WTC11 (cell line): ENCODE results near the gene ASTN2. TPM values are rescaled to one million over a fixed set of nuclear protein-coding genes. Genes with fewer than 3 reads are reported as not detected.

Source experiments
- ATAC-seq: fragments of 200-7000 bp; cut with Tn5 transposase; 2 replicates; pipeline ENCODE4 v1.10.0; 2021; ENCODE audit warnings: mild to moderate bottlenecking, moderate library complexity
- CTCF ChIA-PET: fragments of 300-600 bp; sonication (Branson Sonifier 250); formaldehyde crosslinking; loops from one replicate; lab custom pipeline; 2021; ENCODE audit warnings: antibody characterized with exemption; lab: Charles Lee
- POLR2A ChIA-PET: fragments of 350-600 bp; sonication (Branson Sonifier 250); formaldehyde crosslinking; loops from one replicate; lab custom pipeline; 2021; ENCODE audit warnings: antibody characterized with exemption; lab: Charles Lee
- DNase-seq: peaks from one replicate; pipeline ENCODE4 v3.0.0; 2021; ENCODE audit warnings: low spot score
- H3K27ac Mint-ChIP-seq: 2 replicates; pipeline ENCODE4 v1.8.0; 2021; ENCODE audit warnings: mixed read lengths
- H3K27me3 Mint-ChIP-seq: 2 replicates; pipeline ENCODE4 v1.8.0; 2021; ENCODE audit warnings: low read depth, mild to moderate bottlenecking, moderate library complexity, mixed read lengths
- H3K36me3 Mint-ChIP-seq: 2 replicates; pipeline ENCODE4 v1.8.0; 2021; ENCODE audit warnings: mixed read lengths
- H3K4me1 Mint-ChIP-seq: 2 replicates; pipeline ENCODE4 v1.8.0; 2022; ENCODE audit warnings: mixed read lengths
- H3K4me3 Mint-ChIP-seq: 2 replicates; pipeline ENCODE4 v1.8.0; 2021; ENCODE audit warnings: mild to moderate bottlenecking, moderate library complexity, mixed read lengths
- H3K9me3 Mint-ChIP-seq: 2 replicates; pipeline ENCODE4 v1.8.0; 2021; ENCODE audit warnings: mixed read lengths
- ATF6 ChIP-seq: sonication (generic); formaldehyde crosslinking; IDR thresholded peaks from 2 replicates; pipeline ENCODE4 v1.8.1; 2023; ENCODE audit warnings: mild to moderate bottlenecking, missing genetic modification reagents
- CBFB ChIP-seq: sonication (generic); formaldehyde crosslinking; IDR thresholded peaks from 2 replicates; pipeline ENCODE4 v1.8.1; 2022; ENCODE audit warnings: mild to moderate bottlenecking, low read depth, missing genetic modification reagents
- ELF4 ChIP-seq: sonication (generic); formaldehyde crosslinking; IDR thresholded peaks from 2 replicates; pipeline ENCODE4 v1.8.1; 2022; ENCODE audit warnings: low read depth, mild to moderate bottlenecking, moderate library complexity, missing genetic modification reagents
- ESRRA ChIP-seq: sonication (generic); formaldehyde crosslinking; IDR thresholded peaks from 2 replicates; pipeline ENCODE4 v1.8.1; 2022; ENCODE audit warnings: mild to moderate bottlenecking, missing genetic modification reagents, borderline replicate concordance
- GTF2I ChIP-seq: fragments of 250-450 bp; sonication (Bioruptor Pico); conservative IDR thresholded peaks from 2 replicates; pipeline ENCODE4 v1.4.0; 2021; ENCODE audit warnings: mild to moderate bottlenecking
- HMGXB4 ChIP-seq: sonication (generic); formaldehyde crosslinking; IDR thresholded peaks from 2 replicates; pipeline ENCODE4 v1.8.1; 2023; ENCODE audit warnings: mild to moderate bottlenecking, moderate library complexity, missing genetic modification reagents
- MXD4 ChIP-seq: fragments of 250-450 bp; sonication (Bioruptor Pico); IDR thresholded peaks from 2 replicates; pipeline ENCODE4 v1.8.0; 2021; ENCODE audit warnings: mild to moderate bottlenecking, moderate library complexity, borderline replicate concordance
- MYBL2 ChIP-seq: sonication (generic); formaldehyde crosslinking; IDR thresholded peaks from 2 replicates; pipeline ENCODE4 v1.8.1; 2023; ENCODE audit warnings: mild to moderate bottlenecking, moderate library complexity, missing genetic modification reagents
- NFYB ChIP-seq: sonication (generic); formaldehyde crosslinking; conservative IDR thresholded peaks from 2 replicates; pipeline ENCODE4 v1.8.0; 2022; ENCODE audit warnings: low read depth, missing genetic modification reagents
- NR1H2 ChIP-seq: sonication (generic); formaldehyde crosslinking; IDR thresholded peaks from 2 replicates; pipeline ENCODE4 v1.9.0; 2021; ENCODE audit warnings: mild to moderate bottlenecking, moderate library complexity, missing genetic modification reagents
- NR2C2 ChIP-seq: sonication (generic); formaldehyde crosslinking; IDR thresholded peaks from 2 replicates; pipeline ENCODE4 v1.8.0; 2022; ENCODE audit warnings: mild to moderate bottlenecking, missing genetic modification reagents
- PREB ChIP-seq: sonication (generic); formaldehyde crosslinking; IDR thresholded peaks from 2 replicates; pipeline ENCODE4 v1.8.1; 2022; ENCODE audit warnings: mild to moderate bottlenecking, missing genetic modification reagents, moderate library complexity, borderline replicate concordance
- RELA ChIP-seq: sonication (generic); formaldehyde crosslinking; IDR thresholded peaks from 2 replicates; pipeline ENCODE4 v1.8.1; 2022; ENCODE audit warnings: missing genetic modification reagents, mild to moderate bottlenecking, borderline replicate concordance
- ZBTB21 ChIP-seq: sonication (generic); formaldehyde crosslinking; IDR thresholded peaks from 2 replicates; pipeline ENCODE4 v1.8.1; 2023; ENCODE audit warnings: mild to moderate bottlenecking, missing genetic modification reagents, borderline replicate concordance
- ZNF232 ChIP-seq: sonication (generic); formaldehyde crosslinking; IDR thresholded peaks from 2 replicates; pipeline ENCODE4 v1.8.0; 2022; ENCODE audit warnings: mild to moderate bottlenecking, missing genetic modification reagents
- ZNF263 ChIP-seq: sonication (generic); formaldehyde crosslinking; IDR thresholded peaks from 2 replicates; pipeline ENCODE4 v1.8.1; 2022; ENCODE audit warnings: low read depth, mild to moderate bottlenecking, moderate library complexity, missing genetic modification reagents
- ZNF416 ChIP-seq: fragments of 250-450 bp; sonication (Bioruptor Pico); IDR thresholded peaks from 2 replicates; pipeline ENCODE4 v1.9.0; 2021; ENCODE audit warnings: mild to moderate bottlenecking, inconsistent platforms
- ZNF671 ChIP-seq: fragments of 250-450 bp; sonication (Bioruptor Pico); IDR thresholded peaks from 2 replicates; pipeline ENCODE4 v1.8.0; 2021; ENCODE audit warnings: mild to moderate bottlenecking
- total RNA-seq: library from RNA; stranded (reverse); gene quantifications from 3 replicates; pipeline ENCODE4 v1.2.3, GENCODE V29; 2021
- TF ChIP-seq, protein P1 (sequence below): fragments of 250-450 bp; sonication (Bioruptor Pico); IDR thresholded peaks from 2 replicates; pipeline ENCODE4 v2.1.2; 2022; ENCODE audit warnings: mild to moderate bottlenecking, moderate library complexity
- TF ChIP-seq, protein P2 (sequence below): sonication (generic); formaldehyde crosslinking; IDR thresholded peaks from 2 replicates; pipeline ENCODE4 v1.8.1; 2023; ENCODE audit warnings: mild to moderate bottlenecking, missing genetic modification reagents, moderate library complexity
- TF ChIP-seq, protein P3 (sequence below): fragments of 250-450 bp; sonication (Bioruptor Pico); IDR thresholded peaks from 2 replicates; pipeline ENCODE4 v1.9.0; 2021; ENCODE audit warnings: mild to moderate bottlenecking, borderline replicate concordance
- TF ChIP-seq, protein P4 (sequence below): sonication (generic); formaldehyde crosslinking; IDR thresholded peaks from 2 replicates; pipeline ENCODE4 v1.8.1; 2022; ENCODE audit warnings: low read depth, mild to moderate bottlenecking, moderate library complexity, missing genetic modification reagents, borderline replicate concordance

Gene ASTN2
- total RNA-seq, 1 experiment from 2014 or later, result 16.2 TPM

- no peak for ATAC-seq
- no peak overlapping the region for H3K27ac Mint-ChIP-seq
Observed at GRCh38 chr9:117156144-117156688, 258.6 kb downstream of the ASTN2 start.

DNA sequence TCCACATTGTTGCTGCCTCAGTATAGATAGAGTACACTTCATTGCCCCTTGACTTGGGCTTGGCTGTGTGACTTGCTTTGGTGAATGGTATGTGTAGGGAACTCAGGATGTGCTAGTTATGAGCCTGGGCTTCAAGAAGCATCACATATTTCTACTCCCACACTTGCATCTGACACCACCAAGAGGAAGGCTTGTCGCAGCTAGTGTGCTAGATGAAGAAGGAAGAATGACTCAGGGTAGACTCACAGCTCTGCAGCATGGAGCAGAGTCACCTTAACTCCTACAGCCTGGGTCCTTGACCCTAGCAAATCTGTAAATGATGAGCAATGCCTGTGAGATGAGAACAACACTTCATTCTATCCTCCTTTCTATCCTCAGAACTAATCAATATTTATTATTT, 261.8 kb downstream of the ASTN2 start:
- Mint-ChIP-seq H3K4me3 (no peak overlapping the region), H3K4me1 (no peaks in the 10 kb centered on the region), H3K27ac (no peak overlapping the region), H3K9me3 (no peaks in the 10 kb centered on the region), H3K36me3 (no peaks in the 10 kb centered on the region), H3K27me3 (no peaks in the 10 kb centered on the region)
- CTCF ChIA-PET, result interaction anchor here (0.7 kb wide), 1 partner anchor 403 kb away, joined by 3 read pairs; no protein-coding TSS in a partner anchor
- no peak for ATAC-seq
- POLR2A ChIA-PET, result no interaction called here
- TF ChIP-seq HMGXB4 (CRISPR knock-in tag) (no peak), NFYB (CRISPR knock-in tag) (no peak), MYBL2 (CRISPR knock-in tag) (no peak), GTF2I (CRISPR knock-in tag) (no peak), CBFB (no peak), NR2C2 (CRISPR knock-in tag) (no peak), PREB (CRISPR knock-in tag) (no peak), ESRRA (no peak)
- TF ChIP-seq, protein P1, sequence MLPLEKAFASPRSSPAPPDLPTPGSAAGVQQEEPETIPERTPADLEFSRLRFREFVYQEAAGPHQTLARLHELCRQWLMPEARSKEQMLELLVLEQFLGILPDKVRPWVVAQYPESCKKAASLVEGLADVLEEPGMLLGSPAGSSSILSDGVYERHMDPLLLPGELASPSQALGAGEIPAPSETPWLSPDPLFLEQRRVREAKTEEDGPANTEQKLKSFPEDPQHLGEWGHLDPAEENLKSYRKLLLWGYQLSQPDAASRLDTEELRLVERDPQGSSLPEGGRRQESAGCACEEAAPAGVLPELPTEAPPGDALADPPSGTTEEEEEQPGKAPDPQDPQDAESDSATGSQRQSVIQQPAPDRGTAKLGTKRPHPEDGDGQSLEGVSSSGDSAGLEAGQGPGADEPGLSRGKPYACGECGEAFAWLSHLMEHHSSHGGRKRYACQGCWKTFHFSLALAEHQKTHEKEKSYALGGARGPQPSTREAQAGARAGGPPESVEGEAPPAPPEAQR (CRISPR knock-in tag), result no peak
- TF ChIP-seq, protein P2, sequence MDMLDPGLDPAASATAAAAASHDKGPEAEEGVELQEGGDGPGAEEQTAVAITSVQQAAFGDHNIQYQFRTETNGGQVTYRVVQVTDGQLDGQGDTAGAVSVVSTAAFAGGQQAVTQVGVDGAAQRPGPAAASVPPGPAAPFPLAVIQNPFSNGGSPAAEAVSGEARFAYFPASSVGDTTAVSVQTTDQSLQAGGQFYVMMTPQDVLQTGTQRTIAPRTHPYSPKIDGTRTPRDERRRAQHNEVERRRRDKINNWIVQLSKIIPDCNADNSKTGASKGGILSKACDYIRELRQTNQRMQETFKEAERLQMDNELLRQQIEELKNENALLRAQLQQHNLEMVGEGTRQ, result no peak
- no peak for DNase-seq

More at GRCh38 chr9:117156144-117156688, 258.6 kb downstream of the ASTN2 start:
- ChIA-PET CTCF (no interaction called here), POLR2A (no interaction called here)
- TF ChIP-seq ZNF416 (CRISPR knock-in tag) (no peak), RELA (CRISPR knock-in tag) (no peak), ZNF263 (CRISPR knock-in tag) (no peak), ZNF232 (CRISPR knock-in tag) (no peak), ELF4 (no peak), MXD4 (CRISPR knock-in tag) (no peak), NR1H2 (CRISPR knock-in tag) (no peak), GTF2I (CRISPR knock-in tag) (no peak), ZBTB21 (CRISPR knock-in tag) (no peak), ATF6 (CRISPR knock-in tag) (no peak), ZNF671 (CRISPR knock-in tag) (no peak)
- TF ChIP-seq, protein P3, sequence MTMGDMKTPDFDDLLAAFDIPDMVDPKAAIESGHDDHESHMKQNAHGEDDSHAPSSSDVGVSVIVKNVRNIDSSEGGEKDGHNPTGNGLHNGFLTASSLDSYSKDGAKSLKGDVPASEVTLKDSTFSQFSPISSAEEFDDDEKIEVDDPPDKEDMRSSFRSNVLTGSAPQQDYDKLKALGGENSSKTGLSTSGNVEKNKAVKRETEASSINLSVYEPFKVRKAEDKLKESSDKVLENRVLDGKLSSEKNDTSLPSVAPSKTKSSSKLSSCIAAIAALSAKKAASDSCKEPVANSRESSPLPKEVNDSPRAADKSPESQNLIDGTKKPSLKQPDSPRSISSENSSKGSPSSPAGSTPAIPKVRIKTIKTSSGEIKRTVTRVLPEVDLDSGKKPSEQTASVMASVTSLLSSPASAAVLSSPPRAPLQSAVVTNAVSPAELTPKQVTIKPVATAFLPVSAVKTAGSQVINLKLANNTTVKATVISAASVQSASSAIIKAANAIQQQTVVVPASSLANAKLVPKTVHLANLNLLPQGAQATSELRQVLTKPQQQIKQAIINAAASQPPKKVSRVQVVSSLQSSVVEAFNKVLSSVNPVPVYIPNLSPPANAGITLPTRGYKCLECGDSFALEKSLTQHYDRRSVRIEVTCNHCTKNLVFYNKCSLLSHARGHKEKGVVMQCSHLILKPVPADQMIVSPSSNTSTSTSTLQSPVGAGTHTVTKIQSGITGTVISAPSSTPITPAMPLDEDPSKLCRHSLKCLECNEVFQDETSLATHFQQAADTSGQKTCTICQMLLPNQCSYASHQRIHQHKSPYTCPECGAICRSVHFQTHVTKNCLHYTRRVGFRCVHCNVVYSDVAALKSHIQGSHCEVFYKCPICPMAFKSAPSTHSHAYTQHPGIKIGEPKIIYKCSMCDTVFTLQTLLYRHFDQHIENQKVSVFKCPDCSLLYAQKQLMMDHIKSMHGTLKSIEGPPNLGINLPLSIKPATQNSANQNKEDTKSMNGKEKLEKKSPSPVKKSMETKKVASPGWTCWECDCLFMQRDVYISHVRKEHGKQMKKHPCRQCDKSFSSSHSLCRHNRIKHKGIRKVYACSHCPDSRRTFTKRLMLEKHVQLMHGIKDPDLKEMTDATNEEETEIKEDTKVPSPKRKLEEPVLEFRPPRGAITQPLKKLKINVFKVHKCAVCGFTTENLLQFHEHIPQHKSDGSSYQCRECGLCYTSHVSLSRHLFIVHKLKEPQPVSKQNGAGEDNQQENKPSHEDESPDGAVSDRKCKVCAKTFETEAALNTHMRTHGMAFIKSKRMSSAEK (CRISPR knock-in tag), result no peak
- TF ChIP-seq, protein P4, sequence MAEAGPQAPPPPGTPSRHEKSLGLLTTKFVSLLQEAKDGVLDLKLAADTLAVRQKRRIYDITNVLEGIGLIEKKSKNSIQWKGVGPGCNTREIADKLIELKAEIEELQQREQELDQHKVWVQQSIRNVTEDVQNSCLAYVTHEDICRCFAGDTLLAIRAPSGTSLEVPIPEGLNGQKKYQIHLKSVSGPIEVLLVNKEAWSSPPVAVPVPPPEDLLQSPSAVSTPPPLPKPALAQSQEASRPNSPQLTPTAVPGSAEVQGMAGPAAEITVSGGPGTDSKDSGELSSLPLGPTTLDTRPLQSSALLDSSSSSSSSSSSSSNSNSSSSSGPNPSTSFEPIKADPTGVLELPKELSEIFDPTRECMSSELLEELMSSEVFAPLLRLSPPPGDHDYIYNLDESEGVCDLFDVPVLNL (CRISPR knock-in tag), result no peak
- no peak for DNase-seq
- Mint-ChIP-seq H3K4me3 (no peak overlapping the region), H3K4me1 (no peaks in the 10 kb centered on the region), H3K27me3 (no peaks in the 10 kb centered on the region), H3K9me3 (no peaks in the 10 kb centered on the region), H3K36me3 (no peaks in the 10 kb centered on the region)
